Measurements from ENCODE around the gene PSME3IP1.

DNA sequence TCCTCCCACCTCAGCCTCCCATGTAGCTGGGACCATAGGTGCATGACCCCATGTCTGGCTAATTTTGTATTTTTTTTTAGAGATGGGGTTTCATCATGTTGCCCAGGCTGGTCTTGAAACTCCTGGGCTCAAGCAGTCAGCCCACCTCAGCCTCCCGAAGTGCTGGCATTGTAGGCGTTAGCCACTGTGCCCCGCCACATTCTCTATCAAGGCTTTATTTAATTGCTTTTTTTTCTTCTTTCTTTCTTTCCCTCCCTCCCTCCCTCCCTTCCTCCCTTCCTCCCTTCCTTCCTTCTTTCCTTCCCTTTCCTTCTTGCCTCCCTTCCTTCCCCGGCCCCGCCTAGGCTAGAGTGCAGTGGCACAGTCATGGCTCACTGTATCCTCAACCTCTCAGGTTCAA is 23.9 kb upstream of the PSME3IP1 start:
- TF ChIP-seq, protein P1, sequence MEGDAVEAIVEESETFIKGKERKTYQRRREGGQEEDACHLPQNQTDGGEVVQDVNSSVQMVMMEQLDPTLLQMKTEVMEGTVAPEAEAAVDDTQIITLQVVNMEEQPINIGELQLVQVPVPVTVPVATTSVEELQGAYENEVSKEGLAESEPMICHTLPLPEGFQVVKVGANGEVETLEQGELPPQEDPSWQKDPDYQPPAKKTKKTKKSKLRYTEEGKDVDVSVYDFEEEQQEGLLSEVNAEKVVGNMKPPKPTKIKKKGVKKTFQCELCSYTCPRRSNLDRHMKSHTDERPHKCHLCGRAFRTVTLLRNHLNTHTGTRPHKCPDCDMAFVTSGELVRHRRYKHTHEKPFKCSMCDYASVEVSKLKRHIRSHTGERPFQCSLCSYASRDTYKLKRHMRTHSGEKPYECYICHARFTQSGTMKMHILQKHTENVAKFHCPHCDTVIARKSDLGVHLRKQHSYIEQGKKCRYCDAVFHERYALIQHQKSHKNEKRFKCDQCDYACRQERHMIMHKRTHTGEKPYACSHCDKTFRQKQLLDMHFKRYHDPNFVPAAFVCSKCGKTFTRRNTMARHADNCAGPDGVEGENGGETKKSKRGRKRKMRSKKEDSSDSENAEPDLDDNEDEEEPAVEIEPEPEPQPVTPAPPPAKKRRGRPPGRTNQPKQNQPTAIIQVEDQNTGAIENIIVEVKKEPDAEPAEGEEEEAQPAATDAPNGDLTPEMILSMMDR (IDR thresholded peaks at IDR 0.05; ENCODE audit: low read depth, low read length): no peak
- no peak for TF ChIP-seq EZH2phosphoT487 (IDR thresholded peaks at IDR 0.05; ENCODE audit: low read depth)

All from OCI-LY3 (cell line).